KMS-11 (cell line): Measurements from ENCODE around the gene MED13L.

Experiments
- H2AFZ ChIP-seq: fragments of 200-600 bp; sonication (generic); 2 replicates; pipeline ENCODE4 v1.6.1; 2016; ENCODE audit warnings: antibody characterized with exemption, mixed run types, low read depth
- H3K27ac ChIP-seq: fragments of 200-600 bp; sonication (generic); 2 replicates; pipeline ENCODE4 v1.6.1; 2016; ENCODE audit warnings: mild to moderate bottlenecking, mixed run types
- H3K27me3 ChIP-seq: fragments of 200-600 bp; sonication (generic); 2 replicates; pipeline ENCODE4 v1.6.1; 2017; ENCODE audit warnings: mild to moderate bottlenecking, low read depth, mixed run types, moderate library complexity; ENCODE audit not compliant: insufficient read depth
- H3K36me3 ChIP-seq: fragments of 200-600 bp; sonication (generic); 2 replicates; pipeline ENCODE4 v1.6.1; 2017; ENCODE audit warnings: mild to moderate bottlenecking, mixed run types; ENCODE audit not compliant: insufficient read depth
- H3K4me1 ChIP-seq: fragments of 200-600 bp; sonication (generic); 2 replicates; pipeline ENCODE4 v1.6.1; 2016; ENCODE audit warnings: mild to moderate bottlenecking, low read depth, mixed run types; ENCODE audit not compliant: poor library complexity, severe bottlenecking
- H3K4me2 ChIP-seq: fragments of 200-600 bp; sonication (generic); 2 replicates; pipeline ENCODE4 v1.7.0; 2016; ENCODE audit warnings: mild to moderate bottlenecking, mixed run types
- H3K4me3 ChIP-seq: fragments of 200-600 bp; sonication (generic); IDR thresholded peaks from 2 replicates; pipeline ENCODE4 v1.6.1; 2017; ENCODE audit warnings: low read depth, low read length, mixed read lengths; ENCODE audit not compliant: insufficient read depth
- H3K79me2 ChIP-seq: fragments of 200-600 bp; sonication (generic); 2 replicates; pipeline ENCODE4 v1.6.1; 2016; ENCODE audit warnings: low read depth, mixed run types; ENCODE audit not compliant: insufficient read depth
- H3K9ac ChIP-seq: fragments of 200-600 bp; sonication (generic); 2 replicates; pipeline ENCODE4 v1.6.1; 2016; ENCODE audit warnings: mild to moderate bottlenecking, mixed run types
- H4K20me1 ChIP-seq: fragments of 200-600 bp; sonication (generic); 2 replicates; pipeline ENCODE4 v1.6.1; 2016; ENCODE audit warnings: mild to moderate bottlenecking, mixed run types; ENCODE audit not compliant: insufficient read depth
- TF ChIP-seq, protein P1 (sequence below): fragments of 200-600 bp; sonication (generic); conservative IDR thresholded peaks from 2 replicates; pipeline ENCODE4 v1.6.1; 2017; ENCODE audit warnings: low read depth, mild to moderate bottlenecking, antibody characterized with exemption, low read length, moderate library complexity, mixed read lengths

MED13L gene

DNA sequence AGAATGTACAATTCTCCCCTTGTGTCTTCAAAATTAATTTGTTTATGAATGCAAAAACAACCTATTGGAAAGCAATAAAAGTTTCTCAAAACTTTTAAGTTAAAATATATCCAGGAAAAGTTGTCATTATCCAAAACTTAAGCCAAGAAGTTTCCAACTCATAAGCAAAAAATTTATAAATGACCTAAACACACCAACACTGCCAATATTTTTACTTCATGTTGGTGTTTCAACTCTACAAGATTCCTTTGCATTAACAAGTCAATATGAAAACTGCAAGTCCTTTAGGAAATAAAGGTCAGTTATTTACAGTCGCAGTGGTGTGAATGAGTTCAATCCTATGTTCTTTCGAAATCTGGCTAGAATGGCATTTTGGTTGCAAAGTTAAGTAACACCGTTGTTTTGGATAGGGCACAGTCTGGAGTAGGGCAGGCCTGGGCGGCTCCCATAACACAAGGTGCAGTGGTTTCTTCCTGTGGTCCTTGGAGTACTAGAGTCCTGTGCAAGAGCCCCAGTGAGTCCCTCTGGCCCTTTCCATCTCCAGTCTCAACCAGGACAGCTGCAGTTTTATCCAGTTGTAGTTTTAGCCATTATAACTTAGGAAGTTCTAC is 151.4 kb downstream of the MED13L start:
- H3K4me2 ChIP-seq, result no peak overlapping the region
- no peaks in the 10 kb centered on the region for H3K27me3 ChIP-seq
- no peaks in the 10 kb centered on the region for H4K20me1 ChIP-seq
- TF ChIP-seq, protein P1, sequence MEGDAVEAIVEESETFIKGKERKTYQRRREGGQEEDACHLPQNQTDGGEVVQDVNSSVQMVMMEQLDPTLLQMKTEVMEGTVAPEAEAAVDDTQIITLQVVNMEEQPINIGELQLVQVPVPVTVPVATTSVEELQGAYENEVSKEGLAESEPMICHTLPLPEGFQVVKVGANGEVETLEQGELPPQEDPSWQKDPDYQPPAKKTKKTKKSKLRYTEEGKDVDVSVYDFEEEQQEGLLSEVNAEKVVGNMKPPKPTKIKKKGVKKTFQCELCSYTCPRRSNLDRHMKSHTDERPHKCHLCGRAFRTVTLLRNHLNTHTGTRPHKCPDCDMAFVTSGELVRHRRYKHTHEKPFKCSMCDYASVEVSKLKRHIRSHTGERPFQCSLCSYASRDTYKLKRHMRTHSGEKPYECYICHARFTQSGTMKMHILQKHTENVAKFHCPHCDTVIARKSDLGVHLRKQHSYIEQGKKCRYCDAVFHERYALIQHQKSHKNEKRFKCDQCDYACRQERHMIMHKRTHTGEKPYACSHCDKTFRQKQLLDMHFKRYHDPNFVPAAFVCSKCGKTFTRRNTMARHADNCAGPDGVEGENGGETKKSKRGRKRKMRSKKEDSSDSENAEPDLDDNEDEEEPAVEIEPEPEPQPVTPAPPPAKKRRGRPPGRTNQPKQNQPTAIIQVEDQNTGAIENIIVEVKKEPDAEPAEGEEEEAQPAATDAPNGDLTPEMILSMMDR, result no peak
- peaks cover 54% of the 10 kb centered on the region; the same call in 1 of the 2 replicates for H3K79me2 ChIP-seq
- no peak overlapping the region for H3K9ac ChIP-seq
- no peaks in the 10 kb centered on the region for H3K36me3 ChIP-seq
- no peak overlapping the region for H3K4me3 ChIP-seq
- no peak overlapping the region for H3K27ac ChIP-seq
- H2AFZ ChIP-seq, result no peak overlapping the region
- H3K4me1 ChIP-seq, result peaks cover 20% of the 10 kb centered on the region

DNA sequence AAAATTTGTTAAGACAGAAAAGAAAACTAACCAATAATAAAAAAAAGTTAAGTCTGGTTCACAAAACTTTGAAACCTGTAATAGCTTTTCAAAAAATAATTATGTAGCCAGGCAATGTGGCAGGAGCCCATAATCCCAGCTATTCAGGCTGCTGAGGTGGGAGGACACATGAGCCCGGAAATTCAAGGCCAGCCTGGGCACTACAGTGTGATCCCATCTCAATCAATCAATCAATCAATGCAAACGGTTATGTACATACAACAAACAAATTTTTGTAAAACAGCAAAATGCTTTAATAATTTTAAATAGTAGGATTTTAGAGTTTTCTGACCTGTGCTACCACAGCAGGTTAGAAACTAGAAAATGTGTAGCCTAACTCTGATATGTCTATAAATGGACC is 152.4 kb downstream of the MED13L start:
- Histone ChIP-seq H3K27me3 (no peaks in the 10 kb centered on the region), H3K4me2 (no peak overlapping the region), H2AFZ (no peak overlapping the region), H3K79me2 (peaks cover 59% of the 10 kb centered on the region; the same call in 1 of the 2 replicates), H3K4me1 (peaks cover 23% of the 10 kb centered on the region), H3K9ac (no peak overlapping the region), H3K36me3 (no peaks in the 10 kb centered on the region), H4K20me1 (no peaks in the 10 kb centered on the region), H3K4me3 (no peak overlapping the region), H3K27ac (no peak overlapping the region)
- TF ChIP-seq, protein P1, result no peak

DNA sequence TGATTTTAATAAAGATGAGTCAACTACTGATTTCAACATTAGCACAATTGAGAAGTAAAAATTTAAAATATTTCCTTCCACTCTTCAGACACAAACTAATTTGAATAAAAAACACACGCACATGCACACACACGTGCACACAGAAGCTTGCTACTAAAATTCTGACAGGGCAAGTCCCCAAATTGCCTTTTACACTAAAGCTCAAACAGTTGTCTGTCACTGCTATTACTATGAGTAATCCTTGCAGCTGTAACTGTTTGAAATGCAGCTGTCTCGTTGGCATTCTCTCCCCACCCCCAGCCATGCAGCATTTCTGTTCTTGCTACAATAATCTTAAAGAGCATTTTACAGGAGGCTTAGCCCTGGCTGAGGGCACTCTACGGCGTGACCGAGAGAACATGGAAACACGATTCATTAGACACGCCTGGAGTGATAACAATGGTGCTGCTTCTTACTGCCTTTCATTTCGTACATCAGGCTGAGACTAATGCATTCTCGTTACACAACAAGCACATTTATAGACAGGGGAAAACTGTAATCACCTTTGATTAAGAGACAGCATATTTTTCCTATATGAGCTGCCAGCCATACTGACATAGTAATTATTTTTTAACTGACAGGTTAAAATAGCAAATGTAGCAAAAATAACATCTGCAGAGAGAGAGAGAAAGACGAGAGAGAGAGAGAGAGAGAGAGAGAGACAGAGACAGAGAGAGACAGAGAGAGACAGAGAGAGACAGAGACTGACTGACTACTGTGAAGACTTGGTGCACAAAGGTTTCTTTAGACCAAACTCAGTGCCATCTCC is 153.8 kb downstream of the MED13L start:
- H3K4me3 ChIP-seq, result no peak overlapping the region
- H3K4me1 ChIP-seq, result peaks cover 23% of the 10 kb centered on the region
- H4K20me1 ChIP-seq, result no peaks in the 10 kb centered on the region
- H3K27ac ChIP-seq, result no peak overlapping the region
- H2AFZ ChIP-seq, result no peak overlapping the region
- peaks cover 57% of the 10 kb centered on the region; the same call in 1 of the 2 replicates for H3K79me2 ChIP-seq
- H3K4me2 ChIP-seq, result no peak overlapping the region
- no peaks in the 10 kb centered on the region for H3K27me3 ChIP-seq
- H3K36me3 ChIP-seq, result no peaks in the 10 kb centered on the region
- TF ChIP-seq, protein P1, result no peak
- no peak overlapping the region for H3K9ac ChIP-seq

DNA sequence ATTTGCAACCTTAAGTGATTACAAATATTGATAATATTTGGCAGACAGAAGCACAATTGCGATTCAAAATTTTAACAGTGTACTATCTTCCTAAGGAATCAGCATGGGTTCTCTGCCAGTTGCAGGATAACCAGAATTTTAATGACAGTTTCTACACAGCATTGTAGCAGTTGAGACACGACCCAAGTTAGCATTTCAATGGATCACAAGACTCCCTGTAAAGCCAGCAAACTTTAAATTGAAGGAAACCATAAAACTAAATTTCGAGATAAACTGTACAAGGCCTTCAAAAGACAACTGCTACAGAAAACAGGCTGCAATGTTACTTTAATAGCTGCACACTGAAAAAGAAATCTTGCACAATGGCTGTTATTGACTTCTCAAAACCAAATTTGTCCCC is 154.9 kb downstream of the MED13L start:
- Histone ChIP-seq H3K4me1 (peaks cover 23% of the 10 kb centered on the region), H3K4me3 (no peak overlapping the region), H3K79me2 (peaks cover 51% of the 10 kb centered on the region; the same call in 1 of the 2 replicates)

More for the DNA sequence above, 154.9 kb downstream of the MED13L start:
- Histone ChIP-seq H3K4me2 (no peak overlapping the region), H3K27me3 (no peaks in the 10 kb centered on the region), H3K27ac (no peak overlapping the region), H3K36me3 (no peaks in the 10 kb centered on the region), H2AFZ (no peak overlapping the region), H3K9ac (no peak overlapping the region), H4K20me1 (no peaks in the 10 kb centered on the region)
- TF ChIP-seq, protein P1, result no peak
